ENCODE results near the gene SPTB.
A peak's percentile ranks its signal among the peaks of the same experiment; 100 is the strongest.

SPTB gene

DNA sequence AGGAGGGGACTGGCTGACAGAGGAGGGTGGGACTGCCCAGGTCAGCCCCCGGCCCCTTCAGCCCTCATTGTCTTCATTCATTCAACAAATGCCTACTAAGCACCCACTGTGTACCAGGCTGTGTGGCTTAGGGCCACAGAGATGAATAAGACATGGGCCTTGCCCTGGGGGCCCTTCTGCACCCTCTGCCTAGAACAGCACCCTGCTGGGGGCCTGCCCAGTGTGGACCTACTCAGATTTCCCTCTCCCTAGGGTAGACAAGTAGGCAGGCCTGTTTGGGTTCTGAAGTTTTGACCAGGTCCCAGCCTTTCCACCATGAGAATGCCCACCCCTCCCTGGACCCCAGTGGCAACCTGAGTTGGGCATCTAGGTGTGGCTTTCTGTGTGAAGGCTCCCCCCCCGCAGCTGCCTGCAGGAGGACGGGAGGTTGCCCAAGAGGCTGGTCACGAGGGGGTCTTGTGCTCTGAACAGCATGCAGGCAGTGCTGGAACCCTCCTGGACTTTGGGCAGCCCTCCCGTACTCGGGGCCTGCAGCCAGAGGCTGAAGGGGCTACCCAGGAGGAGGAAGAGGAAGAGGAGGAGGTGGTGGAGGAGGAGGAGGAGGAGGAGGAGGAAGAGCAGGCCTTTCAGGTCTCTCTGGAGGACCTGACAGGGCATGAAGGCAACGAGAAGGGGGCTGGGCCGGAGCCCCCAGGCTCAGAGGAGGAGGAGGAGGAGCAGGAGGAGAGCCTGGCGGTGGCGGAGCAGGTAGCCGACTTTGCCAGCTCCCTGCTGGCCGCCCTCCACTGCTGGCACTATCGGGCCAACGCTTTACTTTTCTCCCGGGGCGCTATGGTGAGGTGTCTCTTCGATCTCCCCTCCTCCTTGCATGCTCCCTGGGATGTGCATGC is 142.1 kb downstream of the SPTB start:
- H3K79me1 ChIP-seq (ENCODE audit: low read depth, low read length), result peaks cover 18% of the 10 kb centered on the region
- no peaks in the 10 kb centered on the region for H3K27me3 ChIP-seq (ENCODE audit: control insufficient read depth in 3 of 3, insufficient read depth in 3 of 3, low read depth in 1 of 3, low read length in 3 of 3)
- H3K18ac ChIP-seq (ENCODE audit: low read length), result peak overlapping the region; percentile 40
- H3K36me3 ChIP-seq (replicated peaks in 1 of 2; ENCODE audit: control insufficient read depth in 2 of 2, insufficient read depth in 2 of 2, low read length in 2 of 2), result peaks cover 61 to 65% of the 10 kb centered on the region in 2 donors
- no peak overlapping the region for H2BK5ac ChIP-seq (ENCODE audit: low read length)
- no peak for DNase-seq (ENCODE audit: low spot score)
- no peak overlapping the region for H3K9ac ChIP-seq (ENCODE audit: low read depth, low read length, poor library complexity)
- no peak overlapping the region for H3K23ac ChIP-seq (ENCODE audit: low read depth, low read length, poor library complexity)
- no peak overlapping the region for H3K4me3 ChIP-seq (ENCODE audit: low read length in 2 of 2)
- H3K4ac ChIP-seq (ENCODE audit: low read length), result no peak overlapping the region
- no peak overlapping the region for H2AFZ ChIP-seq (ENCODE audit: low read length)
- H2BK12ac ChIP-seq (ENCODE audit: low read length), result no peak overlapping the region
- no CpG with 5 or more reads among the region's 17 CpGs for WGBS, 2 donors (ENCODE audit: extremely low coverage in 2 of 2, insufficient read length in 2 of 2, insufficient replicate concordance in 1 of 2)
- H4K91ac ChIP-seq (ENCODE audit: low read depth, low read length, poor library complexity), result no peak overlapping the region
- H2BK15ac ChIP-seq (ENCODE audit: low read length), result no peak overlapping the region
- no peak overlapping the region for H3K4me2 ChIP-seq (ENCODE audit: insufficient read depth, low read length, poor library complexity, severe bottlenecking)
- H2AK5ac ChIP-seq (ENCODE audit: low read depth, low read length), result no peak overlapping the region
- no peak overlapping the region for H4K8ac ChIP-seq (ENCODE audit: low read depth, low read length)
- H3K9me3 ChIP-seq (replicated peaks in 1 of 2; ENCODE audit: control insufficient read depth in 2 of 2, insufficient read depth in 1 of 2, low read depth in 1 of 2, low read length in 2 of 2), result no peaks in the 10 kb centered on the region
- H3K14ac ChIP-seq (ENCODE audit: low read length), result no peak overlapping the region
- H3K4me1 ChIP-seq (ENCODE audit: control insufficient read depth in 2 of 2, insufficient read depth in 1 of 2, low read depth in 1 of 2, low read length in 2 of 2), result peaks cover 4 to 10% of the 10 kb centered on the region in 2 donors
- no peak overlapping the region for H2BK120ac ChIP-seq (ENCODE audit: low read depth, low read length)
- H3K27ac ChIP-seq (replicated peaks; ENCODE audit: low read length), result no peak overlapping the region

DNA sequence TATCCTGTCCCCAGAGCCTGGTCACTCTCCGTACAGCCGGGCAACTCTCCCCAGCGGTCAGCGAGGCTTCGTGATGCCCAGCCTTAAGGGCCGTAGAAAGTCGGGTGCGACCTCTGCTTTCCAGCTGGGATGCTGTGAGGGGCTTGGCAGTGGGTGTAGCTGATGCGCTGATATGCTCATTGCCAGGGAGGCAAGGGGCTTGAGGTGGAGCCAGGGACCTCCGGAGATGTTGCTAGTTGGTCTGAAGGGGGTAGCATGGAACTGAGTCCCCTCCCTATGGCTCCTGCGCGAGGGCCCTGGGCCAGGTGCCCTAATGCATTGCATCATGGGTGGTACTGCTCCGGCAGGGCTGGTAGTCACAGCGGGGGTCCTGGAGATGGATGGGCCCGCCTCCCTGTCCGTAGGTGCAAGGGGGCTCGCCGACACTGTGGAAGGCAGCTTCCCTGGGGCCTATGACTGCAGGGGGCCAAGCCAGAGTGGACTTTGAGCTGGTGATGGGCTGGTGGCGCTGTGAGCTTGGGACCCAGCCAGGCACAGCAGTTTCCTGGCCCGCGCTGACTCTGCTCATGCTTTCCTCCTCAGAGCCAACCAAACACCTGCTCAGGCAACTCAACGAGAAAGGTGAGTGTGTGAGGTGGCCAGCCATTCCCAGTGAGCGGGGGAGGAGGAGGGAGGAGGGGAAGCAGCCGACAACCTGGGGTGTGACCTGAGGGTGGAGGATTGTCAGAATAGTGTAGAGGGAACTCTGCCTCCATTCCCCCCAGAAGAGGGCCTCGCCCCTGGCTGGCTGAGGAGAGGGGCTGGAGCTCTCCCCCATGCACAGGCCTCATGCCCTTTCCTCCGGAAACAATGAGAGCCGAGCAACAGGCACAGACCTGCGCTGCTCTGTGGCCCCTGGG is 143.2 kb downstream of the SPTB start:
- H2BK15ac ChIP-seq (ENCODE audit: low read length), result no peak overlapping the region
- peaks cover 4 to 10% of the 10 kb centered on the region in 2 donors for H3K4me1 ChIP-seq (ENCODE audit: control insufficient read depth in 2 of 2, insufficient read depth in 1 of 2, low read depth in 1 of 2, low read length in 2 of 2)
- no peak overlapping the region for H3K4ac ChIP-seq (ENCODE audit: low read length)
- H2AFZ ChIP-seq (ENCODE audit: low read length), result no peak overlapping the region
- peaks cover 61 to 64% of the 10 kb centered on the region in 2 donors for H3K36me3 ChIP-seq (replicated peaks in 1 of 2; ENCODE audit: control insufficient read depth in 2 of 2, insufficient read depth in 2 of 2, low read length in 2 of 2)
- H3K27me3 ChIP-seq (ENCODE audit: control insufficient read depth in 3 of 3, insufficient read depth in 3 of 3, low read depth in 1 of 3, low read length in 3 of 3), result no peaks in the 10 kb centered on the region
- H2BK120ac ChIP-seq (ENCODE audit: low read depth, low read length), result no peak overlapping the region
- no peak overlapping the region for H3K4me2 ChIP-seq (ENCODE audit: insufficient read depth, low read length, poor library complexity, severe bottlenecking)
- H4K8ac ChIP-seq (ENCODE audit: low read depth, low read length), result no peak overlapping the region
- DNase-seq (ENCODE audit: low spot score), result no peak
- peak overlapping the region; percentile 40 for H3K23ac ChIP-seq (ENCODE audit: low read depth, low read length, poor library complexity)
- peak overlapping the region; percentile 31 for H3K18ac ChIP-seq (ENCODE audit: low read length)
- H3K14ac ChIP-seq (ENCODE audit: low read length), result peak overlapping the region; percentile 9
- H2BK5ac ChIP-seq (ENCODE audit: low read length), result no peak overlapping the region
- H3K27ac ChIP-seq (replicated peaks; ENCODE audit: low read length), result no peak overlapping the region
- peaks cover 25% of the 10 kb centered on the region for H3K79me1 ChIP-seq (ENCODE audit: low read depth, low read length)
- WGBS, 2 donors (ENCODE audit: extremely low coverage in 2 of 2, insufficient read length in 2 of 2, insufficient replicate concordance in 1 of 2), result no CpG with 5 or more reads among the region's 28 CpGs
- H2AK5ac ChIP-seq (ENCODE audit: low read depth, low read length), result peak overlapping the region; percentile 51
- peak overlapping the region; percentile 82 for H3K9ac ChIP-seq (ENCODE audit: low read depth, low read length, poor library complexity)
- H4K91ac ChIP-seq (ENCODE audit: low read depth, low read length, poor library complexity), result no peak overlapping the region
- no peaks in the 10 kb centered on the region for H3K9me3 ChIP-seq (replicated peaks in 1 of 2; ENCODE audit: control insufficient read depth in 2 of 2, insufficient read depth in 1 of 2, low read depth in 1 of 2, low read length in 2 of 2)
- peak overlapping the region; percentile 14 for H2BK12ac ChIP-seq (ENCODE audit: low read length)
- no peak overlapping the region for H3K4me3 ChIP-seq (ENCODE audit: low read length in 2 of 2)

DNA sequence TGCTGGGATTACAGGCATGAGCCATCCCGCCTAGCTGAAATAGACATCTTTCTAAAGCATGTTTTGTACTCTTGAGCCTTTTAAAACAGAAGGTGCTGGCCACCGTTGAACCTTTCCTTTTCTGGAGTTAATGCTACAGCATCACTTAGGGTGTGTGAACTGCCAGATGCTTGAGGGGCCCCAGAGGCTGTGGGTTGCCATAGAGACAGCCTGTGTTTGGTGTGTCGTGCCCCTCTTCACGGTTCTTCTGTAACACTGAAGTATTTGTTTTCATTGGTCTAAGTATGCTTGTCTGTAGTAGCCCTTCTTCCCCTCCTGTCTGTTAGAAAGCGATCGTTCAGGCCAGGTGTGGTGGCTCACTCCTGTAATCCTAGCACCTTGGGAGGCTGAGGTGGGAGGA is 144.7 kb downstream of the SPTB start:
- Histone ChIP-seq H3K4me3 (ENCODE audit: low read length in 2 of 2) (no peak overlapping the region), H2BK15ac (ENCODE audit: low read length) (no peak overlapping the region), H3K14ac (ENCODE audit: low read length) (no peak overlapping the region), H3K4ac (ENCODE audit: low read length) (no peak overlapping the region), H2BK5ac (ENCODE audit: low read length) (no peak overlapping the region), H3K27ac (replicated peaks; ENCODE audit: low read length) (no peak overlapping the region), H3K27me3 (ENCODE audit: control insufficient read depth in 3 of 3, insufficient read depth in 3 of 3, low read depth in 1 of 3, low read length in 3 of 3) (no peaks in the 10 kb centered on the region), H3K4me1 (ENCODE audit: control insufficient read depth in 2 of 2, insufficient read depth in 1 of 2, low read depth in 1 of 2, low read length in 2 of 2) (peaks cover 4 to 10% of the 10 kb centered on the region in 2 donors), H2AK5ac (ENCODE audit: low read depth, low read length) (no peak overlapping the region), H3K4me2 (ENCODE audit: insufficient read depth, low read length, poor library complexity, severe bottlenecking) (no peak overlapping the region), H3K9me3 (replicated peaks in 1 of 2; ENCODE audit: control insufficient read depth in 2 of 2, insufficient read depth in 1 of 2, low read depth in 1 of 2, low read length in 2 of 2) (no peaks in the 10 kb centered on the region), H3K23ac (ENCODE audit: low read depth, low read length, poor library complexity) (no peak overlapping the region), H3K18ac (ENCODE audit: low read length) (no peak overlapping the region), H2BK12ac (ENCODE audit: low read length) (no peak overlapping the region), H3K36me3 (replicated peaks in 1 of 2; ENCODE audit: control insufficient read depth in 2 of 2, insufficient read depth in 2 of 2, low read length in 2 of 2) (peaks cover 61% of the 10 kb centered on the region in 2 donors), H2BK120ac (ENCODE audit: low read depth, low read length) (no peak overlapping the region), H4K8ac (ENCODE audit: low read depth, low read length) (no peak overlapping the region), H4K91ac (ENCODE audit: low read depth, low read length, poor library complexity) (no peak overlapping the region), H3K79me1 (ENCODE audit: low read depth, low read length) (peaks cover 25% of the 10 kb centered on the region), H2AFZ (ENCODE audit: low read length) (no peak overlapping the region), H3K9ac (ENCODE audit: low read depth, low read length, poor library complexity) (no peak overlapping the region)
- no peak for DNase-seq (ENCODE audit: low spot score)
- no CpG with 5 or more reads among the region's 6 CpGs for WGBS, 2 donors (ENCODE audit: extremely low coverage in 2 of 2, insufficient read length in 2 of 2, insufficient replicate concordance in 1 of 2)

DNA sequence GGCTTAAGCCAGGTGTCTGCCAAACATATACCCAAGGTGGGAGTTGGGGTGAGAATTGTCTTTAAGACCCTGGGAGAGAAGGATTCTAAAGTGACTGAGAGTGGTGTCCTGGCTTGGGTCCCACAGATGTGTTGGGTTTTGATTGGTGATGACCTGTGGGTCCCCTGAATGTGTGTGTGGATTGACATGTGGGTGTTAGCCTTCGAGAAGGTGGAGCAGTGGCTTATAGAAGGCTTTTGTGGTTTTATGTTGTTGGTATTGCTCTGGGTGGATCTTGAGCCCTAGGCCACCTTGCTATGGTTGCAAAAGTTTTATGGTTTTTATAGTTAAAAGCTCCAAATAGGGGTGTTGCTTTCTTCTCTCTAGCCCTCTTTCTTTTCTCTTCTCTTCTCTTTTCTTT is 145.8 kb downstream of the SPTB start:
- H3K4ac ChIP-seq (ENCODE audit: low read length), result no peak overlapping the region
- H3K9ac ChIP-seq (ENCODE audit: low read depth, low read length, poor library complexity), result no peak overlapping the region
- H3K14ac ChIP-seq (ENCODE audit: low read length), result no peak overlapping the region
- H3K18ac ChIP-seq (ENCODE audit: low read length), result no peak overlapping the region
- DNase-seq (ENCODE audit: low spot score), result no peak
- peaks cover 33% of the 10 kb centered on the region for H3K79me1 ChIP-seq (ENCODE audit: low read depth, low read length)
- WGBS, 2 donors (ENCODE audit: extremely low coverage in 2 of 2, insufficient read length in 2 of 2, insufficient replicate concordance in 1 of 2), result no CpG with 5 or more reads among the region's 1 CpG
- H2AK5ac ChIP-seq (ENCODE audit: low read depth, low read length), result no peak overlapping the region
- H3K4me1 ChIP-seq (ENCODE audit: control insufficient read depth in 2 of 2, insufficient read depth in 1 of 2, low read depth in 1 of 2, low read length in 2 of 2), result peaks cover 4 to 18% of the 10 kb centered on the region in 2 donors
- no peak overlapping the region for H2BK5ac ChIP-seq (ENCODE audit: low read length)
- no peak overlapping the region for H2BK15ac ChIP-seq (ENCODE audit: low read length)
- H3K23ac ChIP-seq (ENCODE audit: low read depth, low read length, poor library complexity), result no peak overlapping the region
- no peak overlapping the region for H4K91ac ChIP-seq (ENCODE audit: low read depth, low read length, poor library complexity)
- H3K4me3 ChIP-seq (ENCODE audit: low read length in 2 of 2), result no peak overlapping the region
- peaks cover 60 to 63% of the 10 kb centered on the region in 2 donors for H3K36me3 ChIP-seq (replicated peaks in 1 of 2; ENCODE audit: control insufficient read depth in 2 of 2, insufficient read depth in 2 of 2, low read length in 2 of 2)
- H3K9me3 ChIP-seq (replicated peaks in 1 of 2; ENCODE audit: control insufficient read depth in 2 of 2, insufficient read depth in 1 of 2, low read depth in 1 of 2, low read length in 2 of 2), result no peaks in the 10 kb centered on the region
- H3K4me2 ChIP-seq (ENCODE audit: insufficient read depth, low read length, poor library complexity, severe bottlenecking), result no peak overlapping the region
- H2BK120ac ChIP-seq (ENCODE audit: low read depth, low read length), result no peak overlapping the region
- H3K27me3 ChIP-seq (ENCODE audit: control insufficient read depth in 3 of 3, insufficient read depth in 3 of 3, low read depth in 1 of 3, low read length in 3 of 3), result no peaks in the 10 kb centered on the region
- no peak overlapping the region for H2BK12ac ChIP-seq (ENCODE audit: low read length)
- H3K27ac ChIP-seq (replicated peaks; ENCODE audit: low read length), result no peak overlapping the region
- no peak overlapping the region for H2AFZ ChIP-seq (ENCODE audit: low read length)
- H4K8ac ChIP-seq (ENCODE audit: low read depth, low read length), result no peak overlapping the region
